Panc1 (cell line): ENCODE measurements around the gene PGRMC2. TPM values are rescaled to one million over a fixed set of nuclear protein-coding genes. Genes with fewer than 3 reads are reported as not detected.

ENCODE experiments used
- ATAC-seq: fragments of 200-7000 bp; cut with Tn5 transposase; 2 replicates; pipeline ENCODE4 v1.9.1; 2020; ENCODE audit warnings: mild to moderate bottlenecking, moderate library complexity
- BruUV-seq: library from RNA; stranded (reverse); fragments of 400-500 nt; replicated peaks from 2 replicates; lab custom pipeline; 2021; lab: Mats Ljungman, UMichigan
- CTCF ChIA-PET: fragments of 300-600 bp; sonication (Branson Sonifier 250); formaldehyde crosslinking; loops from one replicate; lab custom pipeline; 2022; ENCODE audit warnings: antibody characterized with exemption; lab: Charles Lee
- POLR2A ChIA-PET: fragments of 300-600 bp; sonication (Branson Sonifier 250); formaldehyde crosslinking; loops from one replicate; lab custom pipeline; 2022; ENCODE audit warnings: antibody characterized with exemption; lab: Charles Lee
- DNase-seq: peaks from one replicate; pipeline ENCODE4 v3.0.0-alpha.2; 2010; ENCODE audit warnings: low read depth, low spot score
- H3K27ac ChIP-seq: 2 replicates; pipeline ENCODE4 v1.5.1; 2011; ENCODE audit warnings: mild to moderate bottlenecking, low read length, inconsistent platforms
- H3K27me3 ChIP-seq: fragments of 200-500 bp; sonication (Bioruptor generic); 2 replicates; pipeline ENCODE4 v1.6.0; 2014; ENCODE audit warnings: low read length, inconsistent platforms; ENCODE audit not compliant: control insufficient read depth, insufficient read depth
- H3K36me3 ChIP-seq: fragments of 200-500 bp; sonication (Bioruptor generic); 2 replicates; pipeline ENCODE4 v1.5.1; 2014; ENCODE audit warnings: inconsistent platforms, mild to moderate bottlenecking, low read length, moderate library complexity; ENCODE audit not compliant: control insufficient read depth, insufficient read depth
- H3K4me1 ChIP-seq: 2 replicates; pipeline ENCODE4 v1.5.1; 2011; ENCODE audit warnings: inconsistent platforms, mild to moderate bottlenecking, low read length, moderate library complexity; ENCODE audit not compliant: control insufficient read depth, insufficient read depth
- H3K4me3 ChIP-seq, 2 experiments: 2 replicates each; pipeline ENCODE4 v1.5.1; 2011 to 2012; ENCODE audit warnings: low read depth in 2 of 2, low read length in 2 of 2, mild to moderate bottlenecking in 2 of 2, inconsistent platforms in 1 of 2, moderate library complexity in 1 of 2
- H3K9me3 ChIP-seq: fragments of 200-500 bp; sonication (Bioruptor generic); 2 replicates; pipeline ENCODE4 v1.5.1; 2014; ENCODE audit warnings: low read depth, mild to moderate bottlenecking, inconsistent platforms, low read length, moderate library complexity; ENCODE audit not compliant: control insufficient read depth, insufficient read depth
- CTCF ChIP-seq: fragments of 450-650 bp; IDR thresholded peaks from 2 replicates; pipeline ENCODE4 v1.5.1; 2017; ENCODE audit warnings: mild to moderate bottlenecking
- POLR2AphosphoS5 ChIP-seq: IDR thresholded peaks from 2 replicates; pipeline ENCODE4 v1.6.1; 2012; ENCODE audit warnings: mild to moderate bottlenecking, low read depth, low read length, moderate library complexity
- REST ChIP-seq, 2 experiments: IDR thresholded peaks; 2 replicates each; pipeline ENCODE4 v1.6.1; 2011 to 2012; ENCODE audit warnings: low read depth in 2 of 2, control low read depth in 1 of 2, low read length in 1 of 2, mild to moderate bottlenecking in 1 of 2, moderate library complexity in 1 of 2; ENCODE audit not compliant: insufficient read depth in 1 of 2
- SIN3A ChIP-seq: IDR thresholded peaks from 2 replicates; pipeline ENCODE4 v1.6.1; 2012; ENCODE audit warnings: low read depth, mild to moderate bottlenecking, low read length, moderate library complexity, borderline replicate concordance; ENCODE audit not compliant: insufficient read depth
- TCF7L2 ChIP-seq: IDR thresholded peaks from 2 replicates; pipeline ENCODE4 v1.6.1; 2011; ENCODE audit warnings: mild to moderate bottlenecking, low read depth, low read length, inconsistent platforms
- in situ Hi-C: cut with HindIII; loops from 2 replicates; pipeline ENCODE4 v1.10.0; 2016; ENCODE audit warnings: low sequenced_read_pairs, low pct_unique_long_range_greater_than_20kb
- intact Hi-C: fragments of 100-400 bp; cut with micrococcal nuclease; formaldehyde crosslinking; loops from one replicate; pipeline ENCODE4 v1.10.0; 2022; ENCODE audit not compliant: unreplicated experiment
- total RNA-seq: library from RNA; stranded (reverse); gene quantifications from one replicate; pipeline ENCODE4 v1.2.1, GENCODE V29; 2021; ENCODE audit not compliant: unreplicated experiment

PGRMC2 gene
- total RNA-seq, 1 experiment from 2014 or later: 47.6 TPM

- H3K27me3 ChIP-seq: no peaks in the 10 kb centered on the region
- H3K27ac ChIP-seq: no peak overlapping the region
- no peak for DNase-seq
- in situ Hi-C loops (no loop called here), intact Hi-C loops (no loop called here)
- ChIA-PET CTCF (no interaction called here), POLR2A (no interaction called here)
- BruUV-seq: no TSS peak
- no peak overlapping the region for H3K4me3 ChIP-seq
- peaks cover 5% of the 10 kb centered on the region; the same call in 1 of the 2 replicates for H3K4me1 ChIP-seq
- ATAC-seq: no peak
- TF ChIP-seq REST (IDR thresholded peaks at IDR 0.05; ENCODE audit: insufficient read depth in 1 of 2, low read depth in 2 of 2, low read length in 1 of 2): no peak
- TF ChIP-seq TCF7L2: no peak
- no peak for TF ChIP-seq POLR2AphosphoS5
- no peak for TF ChIP-seq SIN3A
- no peak for TF ChIP-seq CTCF
- H3K36me3 ChIP-seq: no peaks in the 10 kb centered on the region
- H3K9me3 ChIP-seq: no peaks in the 10 kb centered on the region
Observed at GRCh38 chr4:128323401-128323800, 35.8 kb upstream of the PGRMC2 start.

GRCh38 chr4:128322986-128323385 is 35.4 kb upstream of the PGRMC2 start:
- H3K27me3 ChIP-seq: no peaks in the 10 kb centered on the region
- no peak overlapping the region for H3K4me3 ChIP-seq
- no peak overlapping the region for H3K27ac ChIP-seq
- ChIA-PET POLR2A (no interaction called here), CTCF (no interaction called here)
- no peak for TF ChIP-seq REST (IDR thresholded peaks at IDR 0.05; ENCODE audit: insufficient read depth in 1 of 2, low read depth in 2 of 2, low read length in 1 of 2)
- no peak for TF ChIP-seq SIN3A
- TF ChIP-seq POLR2AphosphoS5: no peak
- TF ChIP-seq TCF7L2: no peak
- no peak for TF ChIP-seq CTCF
- H3K36me3 ChIP-seq: no peaks in the 10 kb centered on the region
- H3K4me1 ChIP-seq: peaks cover 5% of the 10 kb centered on the region; the same call in 1 of the 2 replicates
- intact Hi-C loops: no loop called here
- ATAC-seq: peak; percentile 94
- peak; percentile 54 for DNase-seq
- no TSS peak for BruUV-seq
- in situ Hi-C loops: no loop called here
- H3K9me3 ChIP-seq: no peaks in the 10 kb centered on the region
